Activated CD4-positive, alpha-beta T cell treated with anti-CD3 and anti-CD28 coated beads, Interleukin-2, amount 50 U/mL, for 4 hours (primary cell): Measurements from ENCODE around the gene SAMD3.
"Not testable (repeated sequence)": the region's sequence is repeated elsewhere in the genome, so short reads cannot be mapped to it uniquely, and the experiment has no call there.

ENCODE experiments used
- DNase-seq, 2 experiments: peaks; one replicate each; pipeline ENCODE4 v3.0.0-alpha.2; 2020

The SAMD3 gene

DNA sequence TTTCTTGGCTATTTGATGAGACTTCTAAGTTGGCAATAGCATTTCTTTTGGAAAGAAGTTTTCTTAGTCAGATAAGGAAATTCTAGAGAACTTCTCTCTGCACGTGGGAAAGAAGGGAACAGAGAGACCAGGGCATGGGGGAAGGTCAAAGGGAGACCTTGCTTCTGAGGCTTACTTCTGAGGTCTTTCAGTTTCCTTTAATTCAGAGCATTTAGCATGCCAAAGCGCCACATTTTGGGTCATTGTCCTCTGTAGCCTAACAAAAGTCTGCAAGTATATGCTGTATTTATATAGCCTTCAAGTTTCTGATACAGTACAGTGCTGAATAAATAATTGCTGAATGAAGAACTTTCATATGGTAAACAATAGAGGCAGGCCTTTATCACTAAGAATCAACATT lies 95.6 kb downstream of the SAMD3 start:
- DNase-seq = no peak

DNA sequence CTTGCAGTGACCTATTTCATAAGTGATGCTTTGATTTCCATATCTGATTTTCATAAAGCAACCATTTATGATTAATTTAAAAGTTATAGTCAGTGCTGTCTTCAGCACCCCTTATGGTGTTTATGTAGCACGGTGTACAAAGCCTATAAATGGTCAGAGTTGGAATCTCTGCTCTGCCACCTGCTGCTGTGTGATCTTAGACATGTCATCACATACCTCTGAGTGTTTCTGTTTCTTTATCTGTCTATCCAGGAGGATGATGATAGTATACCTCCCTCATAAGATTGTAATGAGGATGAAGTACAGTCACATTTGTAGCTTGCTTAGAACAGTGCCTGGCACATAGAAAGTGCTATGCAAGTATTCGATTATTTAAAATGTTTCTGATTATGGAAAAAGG lies 100.5 kb downstream of the SAMD3 start:
- DNase-seq = no peak

DNA sequence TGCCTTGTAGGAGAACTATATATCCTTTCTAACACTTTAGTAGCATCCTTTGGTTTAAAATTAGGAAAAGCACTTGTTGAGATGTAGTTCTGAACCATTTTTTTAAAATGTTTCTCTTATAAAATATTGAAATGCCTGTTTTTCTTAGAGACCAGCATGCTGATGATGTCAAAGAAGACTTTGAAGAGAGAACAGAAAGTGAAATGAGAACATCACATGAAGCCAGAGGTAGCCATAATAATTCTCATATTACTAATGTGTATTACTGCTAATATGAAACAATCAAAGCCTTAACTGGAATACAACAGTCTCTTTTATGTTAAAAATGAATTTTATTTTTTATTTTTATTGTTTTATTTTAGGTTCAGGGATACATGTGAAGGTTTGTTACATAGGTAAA lies 102.0 kb downstream of the SAMD3 start:
- DNase-seq = no peak

DNA sequence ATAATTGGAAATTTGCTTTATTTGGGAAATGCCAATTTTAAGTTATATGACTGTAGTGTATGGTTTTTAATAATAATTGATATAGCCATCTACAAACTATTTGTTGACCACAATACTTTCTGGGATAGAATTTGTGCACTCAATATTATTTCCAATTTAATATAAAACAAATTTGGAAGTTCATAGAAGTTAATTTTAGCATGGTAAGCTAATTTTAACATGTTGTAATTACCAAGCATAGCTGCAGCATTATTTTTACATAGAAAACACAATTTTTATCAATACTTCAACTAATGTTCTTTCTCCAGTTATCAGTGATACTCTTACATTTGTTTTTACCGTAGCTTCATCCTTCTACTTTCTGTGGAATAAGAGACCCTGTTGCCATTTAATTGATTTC lies 103.5 kb downstream of the SAMD3 start:
- no peak for DNase-seq

DNA sequence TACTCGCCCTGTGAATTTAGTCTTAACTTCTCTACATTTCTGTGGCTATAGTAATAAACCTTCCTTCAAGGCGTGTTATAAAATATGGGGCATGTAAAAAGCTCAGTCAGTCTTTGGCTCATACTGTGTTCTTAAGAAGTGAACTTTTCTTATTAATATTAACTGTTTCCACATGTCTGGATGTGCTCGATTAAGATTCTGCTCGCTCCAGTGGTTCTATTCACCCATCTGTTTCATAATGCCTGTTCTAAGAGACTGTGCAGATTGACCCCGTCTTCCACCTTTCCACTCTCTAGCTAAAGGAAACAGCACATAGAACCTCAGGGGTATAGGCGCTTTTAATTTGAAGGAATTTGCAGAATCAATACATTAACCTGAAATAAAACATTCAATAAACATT lies 104.5 kb downstream of the SAMD3 start:
- no peak for DNase-seq

DNA sequence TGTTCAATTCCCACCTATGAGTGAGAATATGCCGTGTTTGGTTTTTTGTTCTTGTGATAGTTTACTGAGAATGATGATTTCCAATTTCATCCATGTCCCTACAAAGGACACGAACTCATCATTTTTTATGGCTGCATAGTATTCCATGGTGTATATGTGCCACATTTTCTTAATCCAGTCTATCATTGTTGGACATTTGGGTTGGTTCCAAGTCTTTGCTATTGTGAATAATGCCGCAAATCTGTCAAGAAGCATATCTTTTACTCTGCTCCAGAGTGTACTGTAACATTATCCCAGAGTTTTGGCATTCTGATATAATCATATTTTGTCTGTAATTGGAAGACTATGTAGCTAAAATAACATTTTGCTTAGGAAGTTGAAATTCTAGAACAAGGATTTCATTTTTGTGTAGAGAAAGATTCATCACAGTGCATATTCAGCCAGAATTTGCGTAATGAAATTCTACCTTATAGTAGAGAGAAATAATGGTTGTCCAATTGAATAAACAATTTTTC lies 105.5 kb downstream of the SAMD3 start:
- DNase-seq = not testable (repeated sequence)

DNA sequence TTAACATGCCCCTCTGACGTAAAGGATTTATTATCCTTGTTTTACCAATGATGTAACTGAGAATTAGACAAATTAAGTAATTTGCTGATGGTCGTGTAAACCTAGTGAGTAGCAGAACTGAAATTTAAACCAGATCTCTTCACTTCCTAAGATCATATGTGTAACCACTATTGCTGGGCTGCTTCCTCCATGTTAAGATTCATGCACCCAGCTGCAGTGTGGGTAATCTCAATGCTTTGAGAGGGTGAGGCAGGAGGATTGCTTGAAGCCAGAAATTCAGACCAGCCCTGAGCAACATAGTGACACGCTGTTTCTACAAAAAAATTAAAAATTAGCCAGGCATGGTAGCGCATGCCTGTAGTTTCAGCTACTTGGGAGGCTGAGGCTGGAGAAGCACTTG lies 106.5 kb downstream of the SAMD3 start:
- DNase-seq = no peak

DNA sequence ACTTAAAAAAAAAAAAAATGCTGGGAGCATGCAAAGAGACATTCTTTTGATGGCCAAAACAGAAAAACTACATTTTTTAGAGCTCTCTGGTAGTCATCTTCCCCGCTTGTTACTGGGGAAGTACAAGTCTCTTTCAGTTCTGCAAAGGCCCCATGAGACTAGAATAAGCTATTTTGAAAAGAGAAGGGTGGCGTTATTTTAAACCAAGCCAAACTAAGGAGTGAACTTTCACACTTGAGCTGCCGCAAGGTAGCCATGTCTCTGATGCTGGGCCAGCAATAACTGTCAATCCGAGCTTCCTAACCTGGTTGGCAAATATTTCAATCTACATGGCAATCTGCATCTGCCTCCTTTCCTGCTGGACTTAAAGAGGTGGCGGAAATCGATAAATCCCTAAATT lies 107.7 kb downstream of the SAMD3 start:
- DNase-seq = no peak

DNA sequence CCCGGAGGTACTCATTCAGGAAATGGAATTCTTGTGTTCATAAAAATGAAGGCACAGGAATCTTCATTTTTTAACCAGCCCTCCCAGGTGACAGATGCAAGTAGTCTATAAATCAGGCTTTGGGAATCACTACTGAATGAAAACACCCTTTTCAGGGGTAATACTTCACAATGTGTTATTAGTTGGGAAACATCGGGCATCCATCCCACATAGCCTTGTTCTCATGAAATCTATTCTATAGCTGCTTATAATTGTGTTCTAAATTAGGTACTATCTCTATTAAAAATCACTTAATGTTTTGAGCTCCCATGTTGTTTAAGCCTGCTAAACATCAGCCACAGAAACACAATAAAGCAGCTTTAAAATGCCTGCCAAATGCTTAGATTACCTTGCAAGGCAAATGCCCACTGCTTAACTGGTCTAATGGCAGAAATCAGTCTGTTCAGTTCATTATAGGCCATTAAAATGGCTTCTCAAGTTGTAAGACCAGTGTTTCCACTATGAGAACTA lies 109.5 kb downstream of the SAMD3 start:
- DNase-seq = no peak

DNA sequence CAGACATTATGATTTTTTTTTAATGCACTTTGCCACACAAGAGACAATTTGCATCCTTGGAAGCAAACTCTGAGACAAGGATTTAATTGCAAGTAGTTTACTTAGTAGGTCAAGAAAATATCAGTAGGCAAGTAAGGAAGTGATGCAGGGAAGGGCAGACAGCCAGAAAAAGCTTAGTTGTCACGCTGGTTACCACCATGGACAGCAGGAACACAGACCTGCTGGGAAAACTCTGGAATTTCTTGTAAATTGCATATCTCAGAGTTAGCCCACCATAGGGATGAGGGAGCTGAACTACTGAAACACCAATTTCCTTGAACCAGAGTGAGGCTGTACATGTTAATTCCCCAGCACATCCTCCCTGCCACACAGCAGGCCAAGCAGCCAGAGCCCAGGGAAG lies 111.7 kb downstream of the SAMD3 start:
- no peak for DNase-seq

DNA sequence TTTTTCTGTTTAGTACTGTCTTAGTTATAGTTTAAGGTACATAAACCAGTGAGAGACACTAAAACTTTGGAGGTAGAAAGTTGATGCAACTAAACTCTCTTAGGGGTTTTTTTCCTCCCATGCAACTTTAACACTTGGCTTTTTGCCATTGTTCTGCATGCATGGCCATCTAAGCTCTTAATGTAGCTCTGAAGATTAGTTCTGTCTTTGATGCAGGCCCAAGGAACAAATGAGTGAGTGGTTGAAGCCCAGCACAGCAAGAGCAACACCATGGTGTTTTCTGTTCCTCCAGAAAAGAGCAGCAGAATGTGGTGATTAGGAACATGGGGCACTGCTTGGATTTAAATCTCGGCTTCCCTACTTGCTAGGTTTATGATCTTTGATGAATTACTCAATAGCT lies 115.0 kb downstream of the SAMD3 start:
- DNase-seq = no peak

DNA sequence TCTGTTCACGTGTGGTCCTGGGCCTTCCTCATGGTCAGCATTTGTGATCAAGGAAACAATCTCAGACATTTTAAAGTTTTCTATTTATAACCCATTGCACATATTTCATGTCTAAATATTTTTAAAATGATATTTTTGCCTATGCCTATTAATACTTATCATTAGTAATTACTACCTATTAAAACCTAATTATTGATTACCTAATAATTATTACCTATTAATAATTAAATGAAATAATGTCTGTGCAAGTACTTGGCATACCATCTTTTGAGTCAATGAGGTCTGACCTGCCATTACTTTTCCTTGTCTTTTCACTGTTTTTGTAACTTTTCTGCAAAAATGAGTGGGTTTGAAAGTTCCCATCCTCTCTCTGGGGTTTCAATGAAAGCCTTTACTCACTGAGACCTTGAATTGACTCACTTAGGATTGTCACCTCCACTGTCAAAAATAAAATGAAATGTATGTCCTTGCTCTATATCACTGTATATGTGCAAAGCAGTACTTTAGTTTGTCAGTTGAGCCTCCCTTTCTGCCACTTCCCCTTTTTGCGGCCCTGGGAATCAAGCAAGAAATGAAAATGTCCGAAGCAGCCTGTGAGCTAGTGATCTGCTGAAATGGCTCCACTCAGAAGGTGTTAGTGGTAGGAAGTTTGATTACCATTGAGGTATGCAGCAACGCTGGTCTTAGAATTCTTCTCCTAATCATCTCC lies 116.6 kb downstream of the SAMD3 start:
- no peak for DNase-seq

DNA sequence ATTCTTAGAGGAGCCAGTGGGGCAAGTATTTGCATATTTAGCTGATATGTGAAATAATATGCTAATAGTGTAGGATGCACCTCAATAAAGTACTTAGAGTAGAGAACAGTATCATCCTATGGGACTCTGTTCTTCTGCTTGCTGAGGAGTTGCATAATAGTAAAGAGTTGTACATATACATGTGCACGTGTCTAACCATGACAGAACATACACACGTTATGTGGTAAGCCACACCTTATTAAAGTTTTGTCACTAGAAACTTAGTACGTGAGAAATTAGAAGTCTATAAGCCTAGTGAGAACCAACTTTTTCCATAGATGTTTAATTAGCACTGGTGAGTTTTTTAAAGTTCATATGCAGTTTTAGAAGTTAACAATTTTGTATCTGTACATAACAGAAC lies 123.6 kb downstream of the SAMD3 start:
- no peak for DNase-seq

DNA sequence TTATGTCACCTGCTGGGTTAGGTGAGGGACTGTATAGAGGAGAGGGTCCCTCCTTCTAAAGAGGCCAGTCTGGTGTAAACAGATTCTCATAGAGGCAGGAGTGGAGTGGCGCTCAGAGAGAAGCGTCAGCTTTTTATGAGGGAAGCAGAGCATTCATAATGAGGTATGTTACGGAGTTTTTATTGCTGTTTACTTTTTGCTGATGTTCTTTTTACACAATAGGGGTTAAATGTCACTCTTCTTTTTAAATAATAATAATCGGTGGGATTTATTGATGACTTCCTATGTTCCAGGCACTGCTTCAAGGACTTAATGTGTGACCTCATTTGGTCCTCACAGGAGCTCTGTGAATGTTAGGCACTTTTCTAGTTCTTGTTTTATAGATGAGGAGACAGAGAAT lies 124.4 kb downstream of the SAMD3 start:
- DNase-seq = no peak
